ENCODE measurements around the gene WDR64.

Gene WDR64

GRCh38 chr1:241615043-241615974, 36.8 kb upstream of the WDR64 start:
- DNase-seq (ENCODE audit: low spot score), result no peak
- ChIA-PET CTCF (interaction anchor here (0.6 kb wide), 1 partner anchor 219 kb away, joined by 4 read pairs; no protein-coding TSS in a partner anchor), POLR2A (ENCODE audit: low non-redundant PET) (no interaction called here)
- no peak for TF ChIP-seq CTCF (conservative IDR thresholded peaks at IDR 0.05; ENCODE audit: low read depth)
- H3K27ac ChIP-seq, result no peak overlapping the region

DNA sequence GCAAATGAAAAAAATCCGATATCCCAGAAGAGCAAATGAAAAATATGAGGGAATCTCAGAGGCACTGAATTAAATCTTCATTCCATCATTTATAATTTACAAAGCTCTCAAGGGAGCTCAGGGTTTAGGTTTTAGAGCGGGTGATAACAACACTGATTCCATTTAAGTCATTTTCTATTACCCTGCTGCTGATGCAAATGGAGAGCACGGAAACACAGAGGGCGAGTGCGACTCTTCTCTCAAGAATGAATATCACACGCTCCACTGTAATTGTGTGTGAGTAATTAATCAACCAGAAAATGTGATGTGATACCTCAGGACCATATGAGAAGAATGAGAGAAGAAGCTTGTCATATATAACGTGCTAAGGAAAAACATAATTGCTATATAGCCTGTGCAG, 34.7 kb upstream of the WDR64 start:
- TF ChIP-seq CTCF (conservative IDR thresholded peaks at IDR 0.05; ENCODE audit: low read depth), result no peak
- ChIA-PET CTCF (no interaction called here), POLR2A (ENCODE audit: low non-redundant PET) (no interaction called here)
- H3K27ac ChIP-seq, result no peak overlapping the region
- DNase-seq (ENCODE audit: low spot score), result no peak

DNA sequence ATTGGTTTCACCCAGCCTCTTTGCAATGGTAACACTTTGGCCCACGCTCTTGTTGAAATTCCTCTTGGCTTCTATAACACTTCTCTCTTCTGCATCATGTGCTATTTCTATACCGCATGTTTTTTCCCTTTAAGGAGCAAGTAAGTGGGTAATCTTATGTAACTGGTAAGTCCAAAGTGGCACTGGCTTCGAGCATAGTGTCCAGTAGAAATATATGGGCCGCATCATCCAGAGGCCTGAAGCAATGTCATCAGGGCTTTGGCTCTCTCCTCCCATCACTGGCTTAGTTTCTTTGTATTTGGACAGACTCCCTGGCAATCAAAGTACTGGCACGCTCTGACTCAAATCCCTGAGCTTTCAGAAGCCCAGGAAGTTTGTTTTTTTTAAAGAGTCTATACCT, 29.4 kb upstream of the WDR64 start:
- TF ChIP-seq CTCF (conservative IDR thresholded peaks at IDR 0.05; ENCODE audit: low read depth), result no peak
- ChIA-PET CTCF (no interaction called here), POLR2A (ENCODE audit: low non-redundant PET) (no interaction called here)
- no peak for DNase-seq (ENCODE audit: low spot score)
- no peak overlapping the region for H3K27ac ChIP-seq

DNA sequence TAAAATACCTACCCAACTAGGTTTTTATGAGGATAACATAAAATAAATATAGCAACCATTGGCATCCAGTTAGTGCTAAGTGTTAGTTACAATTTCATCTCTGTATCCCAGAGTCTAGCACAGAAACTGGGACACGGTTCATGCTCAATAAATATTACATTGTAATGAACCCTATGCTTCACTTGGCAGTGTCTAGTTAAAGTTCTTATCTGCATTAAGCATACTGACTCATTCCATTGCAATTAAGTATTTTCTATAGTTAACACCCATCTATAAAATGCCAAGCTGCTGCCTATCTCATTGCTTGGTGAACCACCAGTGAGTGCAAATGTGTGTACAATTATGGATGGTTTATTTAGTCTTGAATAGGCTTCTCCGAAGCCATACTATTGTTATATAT, 27.1 kb upstream of the WDR64 start:
- H3K27ac ChIP-seq, result no peak overlapping the region
- no peak for DNase-seq (ENCODE audit: low spot score)
- POLR2A ChIA-PET (ENCODE audit: low non-redundant PET), result no interaction called here
- CTCF ChIA-PET, result no interaction called here
- TF ChIP-seq CTCF (conservative IDR thresholded peaks at IDR 0.05; ENCODE audit: low read depth), result no peak

DNA sequence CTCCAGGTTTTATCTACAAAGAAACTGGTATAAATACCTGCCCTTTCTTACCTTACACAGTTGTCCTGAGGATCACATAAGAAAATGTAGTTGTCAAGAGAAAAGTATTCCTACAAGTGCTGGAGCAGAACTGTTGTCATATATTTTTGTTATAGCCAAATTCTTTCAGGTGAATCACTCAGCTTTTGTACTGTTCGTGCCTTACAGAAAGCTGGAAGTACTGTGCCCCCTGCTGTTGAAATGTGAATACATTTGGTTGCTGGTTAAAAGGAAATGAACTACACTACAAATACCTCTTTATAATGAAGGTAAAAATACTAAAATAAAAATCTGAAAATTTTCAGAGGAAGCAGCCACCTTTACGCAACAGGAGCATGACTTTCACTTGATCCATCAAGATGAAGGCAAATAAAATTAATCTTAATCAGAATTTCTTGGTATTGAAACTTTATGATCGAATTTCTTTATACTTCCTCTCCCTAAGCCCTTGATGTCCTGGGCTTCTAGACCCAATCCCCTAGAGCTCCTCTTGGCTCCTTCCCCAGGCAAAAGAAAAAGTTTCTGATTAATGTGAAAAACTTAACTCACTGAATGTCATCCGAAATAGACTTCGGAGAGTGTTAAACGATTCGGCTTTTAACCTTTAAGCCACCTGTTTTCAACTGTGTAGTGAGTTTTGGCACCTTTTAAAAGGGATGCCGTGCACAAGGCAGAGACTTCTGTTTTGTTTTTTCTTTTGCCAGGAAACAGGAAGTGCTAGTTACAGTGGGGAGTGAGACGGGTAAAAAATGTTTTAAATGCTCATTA, 24.4 kb upstream of the WDR64 start:
- no peak overlapping the region for H3K27ac ChIP-seq
- peak; percentile 42 for TF ChIP-seq CTCF (conservative IDR thresholded peaks at IDR 0.05; ENCODE audit: low read depth)
- DNase-seq (ENCODE audit: low spot score), result no peak
- ChIA-PET CTCF (interaction anchor here (0.6 to 1.3 kb wide), 5 partner anchors 16 to 211 kb away, joined by 3 to 11 read pairs (median 3); no protein-coding TSS in a partner anchor), POLR2A (ENCODE audit: low non-redundant PET) (no interaction called here)

- no peak for DNase-seq (ENCODE audit: low spot score)
- ChIA-PET CTCF (no interaction called here), POLR2A (ENCODE audit: low non-redundant PET) (no interaction called here)
- TF ChIP-seq CTCF (conservative IDR thresholded peaks at IDR 0.05; ENCODE audit: low read depth), result no peak
- no peak overlapping the region for H3K27ac ChIP-seq
Measured at GRCh38 chr1:241630005-241630404, 22.1 kb upstream of the WDR64 start.

Measured in RWPE1 (cell line).